ENCODE data around the gene SRA1. TPM values are rescaled to one million over a fixed set of nuclear protein-coding genes. Genes with fewer than 3 reads are reported as not detected.
A peak's percentile ranks its signal among the peaks of the same experiment; 100 is the strongest.

The SRA1 gene
- total and polyA plus RNA-seq, 8 donors: 7.0 to 29.7 (median 11.5) TPM

- H3K4me1 ChIP-seq: peaks cover 4 to 15% (median 10%) of the 10 kb centered on the region in 3 donors
- no peaks in the 10 kb centered on the region for H3K9me3 ChIP-seq
- H3K36me3 ChIP-seq: peaks cover 0 to under 1% (median 0%) of the 10 kb centered on the region in 3 donors
- no peak for ATAC-seq
- no peak for DNase-seq
- WGBS, 2 donors: 85 to 93% methylated on average over 10 of the region's 10 CpGs
- no peak overlapping the region for H3K4me3 ChIP-seq
- TF ChIP-seq, protein P1, sequence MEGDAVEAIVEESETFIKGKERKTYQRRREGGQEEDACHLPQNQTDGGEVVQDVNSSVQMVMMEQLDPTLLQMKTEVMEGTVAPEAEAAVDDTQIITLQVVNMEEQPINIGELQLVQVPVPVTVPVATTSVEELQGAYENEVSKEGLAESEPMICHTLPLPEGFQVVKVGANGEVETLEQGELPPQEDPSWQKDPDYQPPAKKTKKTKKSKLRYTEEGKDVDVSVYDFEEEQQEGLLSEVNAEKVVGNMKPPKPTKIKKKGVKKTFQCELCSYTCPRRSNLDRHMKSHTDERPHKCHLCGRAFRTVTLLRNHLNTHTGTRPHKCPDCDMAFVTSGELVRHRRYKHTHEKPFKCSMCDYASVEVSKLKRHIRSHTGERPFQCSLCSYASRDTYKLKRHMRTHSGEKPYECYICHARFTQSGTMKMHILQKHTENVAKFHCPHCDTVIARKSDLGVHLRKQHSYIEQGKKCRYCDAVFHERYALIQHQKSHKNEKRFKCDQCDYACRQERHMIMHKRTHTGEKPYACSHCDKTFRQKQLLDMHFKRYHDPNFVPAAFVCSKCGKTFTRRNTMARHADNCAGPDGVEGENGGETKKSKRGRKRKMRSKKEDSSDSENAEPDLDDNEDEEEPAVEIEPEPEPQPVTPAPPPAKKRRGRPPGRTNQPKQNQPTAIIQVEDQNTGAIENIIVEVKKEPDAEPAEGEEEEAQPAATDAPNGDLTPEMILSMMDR (IDR thresholded peaks at IDR 0.05): no peak
- H3K27ac ChIP-seq: no peak overlapping the region
- intact Hi-C loops (cut with DNase I): loop anchor here in 1 of 3 donors (10.0 kb wide), 1 partner anchor 73 kb away; the partner anchor contains the start of genes CD14 and TMCO6
- no peaks in the 10 kb centered on the region for H3K27me3 ChIP-seq
- FAIRE-seq: no peak
Measured at GRCh38 chr5:140561753-140562523, 4.7 kb upstream of the SRA1 start.

GRCh38 chr5:140560227-140560626, 3.0 kb upstream of the SRA1 start:
- TF ChIP-seq, protein P1 (IDR thresholded peaks at IDR 0.05): no peak
- no peak for DNase-seq
- intact Hi-C loops (cut with DNase I): loop anchor here in 1 of 3 donors (10.0 kb wide), 1 partner anchor 75 kb away; the partner anchor contains the start of genes CD14 and TMCO6
- Histone ChIP-seq H3K4me3 (no peak overlapping the region), H3K4me1 (peaks cover 9 to 15% (median 10%) of the 10 kb centered on the region in 3 donors), H3K9me3 (no peaks in the 10 kb centered on the region), H3K27me3 (no peaks in the 10 kb centered on the region), H3K36me3 (no peaks in the 10 kb centered on the region), H3K27ac (no peak overlapping the region)
- FAIRE-seq: no peak
- 88 to 95% methylated on average over 10 of the region's 10 CpGs for WGBS, 2 donors
- no peak for ATAC-seq

GRCh38 chr5:140558542-140558941, 1.3 kb upstream of the SRA1 start:
- no peak for FAIRE-seq
- H3K27me3 ChIP-seq: no peaks in the 10 kb centered on the region
- no peak overlapping the region for H3K4me3 ChIP-seq
- no peaks in the 10 kb centered on the region for H3K9me3 ChIP-seq
- 87 to 90% methylated on average over 9 of the region's 9 CpGs for WGBS, 2 donors
- no peak for ATAC-seq
- H3K27ac ChIP-seq: no peak overlapping the region
- intact Hi-C loops (cut with DNase I): no loop called here
- TF ChIP-seq, protein P1 (IDR thresholded peaks at IDR 0.05): no peak
- peak in 1 of 6 donors; percentile 45 for DNase-seq
- H3K36me3 ChIP-seq: no peaks in the 10 kb centered on the region
- H3K4me1 ChIP-seq: peaks cover 9 to 22% (median 14%) of the 10 kb centered on the region in 3 donors

- no peak for FAIRE-seq
- intact Hi-C loops (cut with DNase I): no loop called here
- TF ChIP-seq, protein P1 (IDR thresholded peaks at IDR 0.05): no peak
Measured at GRCh38 chr5:140557965-140558364, 692 bp upstream of the SRA1 start.

DNA sequence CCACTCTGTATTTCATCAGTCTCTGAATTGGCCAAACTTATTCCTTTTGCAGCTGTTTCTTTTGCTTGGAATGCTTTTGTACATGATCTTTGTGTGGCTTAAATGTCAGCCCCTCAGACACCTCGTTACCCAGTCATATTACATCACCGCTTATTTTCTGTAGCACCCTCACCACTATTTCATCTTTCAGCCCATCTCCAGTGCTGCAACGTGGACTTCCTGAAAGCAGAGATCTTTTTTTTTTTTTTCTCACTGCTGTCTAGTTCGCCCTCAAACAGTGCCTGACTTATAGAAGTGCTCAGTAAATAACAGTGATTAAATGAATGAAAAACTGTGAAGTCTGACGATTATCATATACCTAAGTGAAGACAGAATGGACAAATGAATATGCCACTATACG, 835 bp downstream of the SRA1 start:
- DNase-seq: no peak
- TF ChIP-seq, protein P1 (IDR thresholded peaks at IDR 0.05): no peak

More at GRCh38 chr5:140557965-140558364, 692 bp upstream of the SRA1 start:
- Histone ChIP-seq H3K27ac (peak overlapping the region; percentile 70 to 82 (median 74)), H3K4me3 (peak overlapping the region in 1 of 4 donors; percentile 80), H3K9me3 (no peaks in the 10 kb centered on the region), H3K36me3 (no peaks in the 10 kb centered on the region), H3K27me3 (no peaks in the 10 kb centered on the region), H3K4me1 (peaks cover 5 to 19% (median 9%) of the 10 kb centered on the region in 3 donors)
- no peak for DNase-seq
- 74 to 84% methylated on average over 3 of the region's 3 CpGs for WGBS, 2 donors
- no peak for ATAC-seq

More for the DNA sequence above, 835 bp downstream of the SRA1 start:
- peaks cover 5 to 19% (median 9%) of the 10 kb centered on the region in 3 donors for H3K4me1 ChIP-seq
- ATAC-seq (peak in 2 of 4 donors; percentile 8 to 26), FAIRE-seq (no peak)
- H3K36me3 ChIP-seq: peaks cover 0 to 1% (median 0%) of the 10 kb centered on the region in 3 donors
- H3K9me3 ChIP-seq: no peaks in the 10 kb centered on the region
- no peaks in the 10 kb centered on the region for H3K27me3 ChIP-seq
- peak overlapping the region in 1 of 4 donors; percentile 82 for H3K27ac ChIP-seq
- intact Hi-C loops (cut with DNase I): no loop called here
- WGBS, 2 donors: 2% methylated on average over 6 of the region's 6 CpGs
- H3K4me3 ChIP-seq: peak overlapping the region; percentile 70 to 80 (median 74)

Measured in pancreas (tissue), 10 donors.